Measurements from ENCODE around the gene SIPA1L3.

The SIPA1L3 gene

GRCh38 chr19:38211766-38212165 lies 304.8 kb downstream of the SIPA1L3 start:
- peaks cover 2% of the 10 kb centered on the region for H3K36me3 ChIP-seq (ENCODE audit: insufficient read depth, insufficient read length, low read length)
- H3K9me3 ChIP-seq (ENCODE audit: insufficient read depth, low read length): no peaks in the 10 kb centered on the region
- H3K9ac ChIP-seq (ENCODE audit: insufficient read length, low read depth): no peak overlapping the region
- no peak for TF ChIP-seq YY1 (IDR thresholded peaks at IDR 0.05; ENCODE audit: insufficient read depth, insufficient read length)
- no peak for TF ChIP-seq SUZ12 (IDR thresholded peaks at IDR 0.05; ENCODE audit: extremely low read depth, insufficient read depth, insufficient read length)
- no peak for DNase-seq (ENCODE audit: low read depth, low spot score)
- H3K4me1 ChIP-seq (ENCODE audit: insufficient read depth, insufficient read length): peaks cover 3% of the 10 kb centered on the region
- H3K27me3 ChIP-seq (ENCODE audit: insufficient read depth, insufficient read length): peaks cover 17% of the 10 kb centered on the region
- H3K4me3 ChIP-seq (ENCODE audit: insufficient read length, low read depth): no peak overlapping the region

GRCh38 chr19:38213469-38213868 lies 306.5 kb downstream of the SIPA1L3 start:
- Histone ChIP-seq H3K9me3 (ENCODE audit: insufficient read depth, low read length) (no peaks in the 10 kb centered on the region), H3K4me3 (ENCODE audit: insufficient read length, low read depth) (no peak overlapping the region), H3K36me3 (ENCODE audit: insufficient read depth, insufficient read length, low read length) (peaks cover 7% of the 10 kb centered on the region), H3K9ac (ENCODE audit: insufficient read length, low read depth) (no peak overlapping the region), H3K27me3 (ENCODE audit: insufficient read depth, insufficient read length) (peaks cover 17% of the 10 kb centered on the region), H3K4me1 (ENCODE audit: insufficient read depth, insufficient read length) (peaks cover 5% of the 10 kb centered on the region)
- TF ChIP-seq SUZ12 (IDR thresholded peaks at IDR 0.05; ENCODE audit: extremely low read depth, insufficient read depth, insufficient read length): no peak
- no peak for TF ChIP-seq ZNF274 (IDR thresholded peaks at IDR 0.05; ENCODE audit: low read depth, low read length)
- no peak for TF ChIP-seq YY1 (IDR thresholded peaks at IDR 0.05; ENCODE audit: insufficient read depth, insufficient read length)
- DNase-seq (ENCODE audit: low read depth, low spot score): no peak

GRCh38 chr19:38213911-38214625 lies 307.1 kb downstream of the SIPA1L3 start:
- TF ChIP-seq SUZ12 (IDR thresholded peaks at IDR 0.05; ENCODE audit: extremely low read depth, insufficient read depth, insufficient read length) (no peak), ZNF274 (IDR thresholded peaks at IDR 0.05; ENCODE audit: low read depth, low read length) (no peak), YY1 (IDR thresholded peaks at IDR 0.05; ENCODE audit: insufficient read depth, insufficient read length) (no peak)
- H3K9ac ChIP-seq (ENCODE audit: insufficient read length, low read depth): no peak overlapping the region
- no peaks in the 10 kb centered on the region for H3K9me3 ChIP-seq (ENCODE audit: insufficient read depth, low read length)
- peaks cover 15% of the 10 kb centered on the region for H3K27me3 ChIP-seq (ENCODE audit: insufficient read depth, insufficient read length)
- peaks cover 8% of the 10 kb centered on the region for H3K36me3 ChIP-seq (ENCODE audit: insufficient read depth, insufficient read length, low read length)
- H3K4me3 ChIP-seq (ENCODE audit: insufficient read length, low read depth): no peak overlapping the region
- no peak for DNase-seq (ENCODE audit: low read depth, low spot score)
- H3K4me1 ChIP-seq (ENCODE audit: insufficient read depth, insufficient read length): peaks cover 7% of the 10 kb centered on the region

GRCh38 chr19:38216785-38217641 lies 310.0 kb downstream of the SIPA1L3 start:
- Histone ChIP-seq H3K4me1 (ENCODE audit: insufficient read depth, insufficient read length) (peaks cover 9% of the 10 kb centered on the region), H3K4me3 (ENCODE audit: insufficient read length, low read depth) (no peak overlapping the region), H3K36me3 (ENCODE audit: insufficient read depth, insufficient read length, low read length) (peaks cover 16% of the 10 kb centered on the region), H3K9ac (ENCODE audit: insufficient read length, low read depth) (no peak overlapping the region), H3K9me3 (ENCODE audit: insufficient read depth, low read length) (no peaks in the 10 kb centered on the region), H3K27me3 (ENCODE audit: insufficient read depth, insufficient read length) (no peaks in the 10 kb centered on the region)
- no peak for DNase-seq (ENCODE audit: low read depth, low spot score)
- no peak for TF ChIP-seq SUZ12 (IDR thresholded peaks at IDR 0.05; ENCODE audit: extremely low read depth, insufficient read depth, insufficient read length)
- no peak for TF ChIP-seq ZNF274 (IDR thresholded peaks at IDR 0.05; ENCODE audit: low read depth, low read length)
- no peak for TF ChIP-seq YY1 (IDR thresholded peaks at IDR 0.05; ENCODE audit: insufficient read depth, insufficient read length)

GRCh38 chr19:38218204-38218603 lies 311.2 kb downstream of the SIPA1L3 start:
- no peak for TF ChIP-seq SUZ12 (IDR thresholded peaks at IDR 0.05; ENCODE audit: extremely low read depth, insufficient read depth, insufficient read length)
- TF ChIP-seq ZNF274 (IDR thresholded peaks at IDR 0.05; ENCODE audit: low read depth, low read length): no peak
- no peak for TF ChIP-seq YY1 (IDR thresholded peaks at IDR 0.05; ENCODE audit: insufficient read depth, insufficient read length)
- H3K4me1 ChIP-seq (ENCODE audit: insufficient read depth, insufficient read length): peaks cover 9% of the 10 kb centered on the region

GRCh38 chr19:38219221-38219620 lies 312.2 kb downstream of the SIPA1L3 start:
- H3K9me3 ChIP-seq (ENCODE audit: insufficient read depth, low read length): no peaks in the 10 kb centered on the region
- no peak overlapping the region for H3K4me3 ChIP-seq (ENCODE audit: insufficient read length, low read depth)
- peaks cover 14% of the 10 kb centered on the region for H3K36me3 ChIP-seq (ENCODE audit: insufficient read depth, insufficient read length, low read length)
- no peaks in the 10 kb centered on the region for H3K27me3 ChIP-seq (ENCODE audit: insufficient read depth, insufficient read length)
- H3K9ac ChIP-seq (ENCODE audit: insufficient read length, low read depth): no peak overlapping the region
- peaks cover 5% of the 10 kb centered on the region for H3K4me1 ChIP-seq (ENCODE audit: insufficient read depth, insufficient read length)
- TF ChIP-seq YY1 (IDR thresholded peaks at IDR 0.05; ENCODE audit: insufficient read depth, insufficient read length) (no peak), SUZ12 (IDR thresholded peaks at IDR 0.05; ENCODE audit: extremely low read depth, insufficient read depth, insufficient read length) (no peak), ZNF274 (IDR thresholded peaks at IDR 0.05; ENCODE audit: low read depth, low read length) (no peak)
- no peak for DNase-seq (ENCODE audit: low read depth, low spot score)

More at GRCh38 chr19:38218204-38218603, 311.2 kb downstream of the SIPA1L3 start:
- H3K27me3 ChIP-seq (ENCODE audit: insufficient read depth, insufficient read length): no peaks in the 10 kb centered on the region
- H3K9ac ChIP-seq (ENCODE audit: insufficient read length, low read depth): no peak overlapping the region
- H3K4me3 ChIP-seq (ENCODE audit: insufficient read length, low read depth): no peak overlapping the region
- no peak for DNase-seq (ENCODE audit: low read depth, low spot score)
- peaks cover 16% of the 10 kb centered on the region for H3K36me3 ChIP-seq (ENCODE audit: insufficient read depth, insufficient read length, low read length)
- H3K9me3 ChIP-seq (ENCODE audit: insufficient read depth, low read length): no peaks in the 10 kb centered on the region

- TF ChIP-seq YY1 (IDR thresholded peaks at IDR 0.05; ENCODE audit: insufficient read depth, insufficient read length) (no peak), ZNF274 (IDR thresholded peaks at IDR 0.05; ENCODE audit: low read depth, low read length) (no peak), SUZ12 (IDR thresholded peaks at IDR 0.05; ENCODE audit: extremely low read depth, insufficient read depth, insufficient read length) (no peak)
- Histone ChIP-seq H3K27me3 (ENCODE audit: insufficient read depth, insufficient read length) (no peaks in the 10 kb centered on the region), H3K4me3 (ENCODE audit: insufficient read length, low read depth) (no peak overlapping the region), H3K36me3 (ENCODE audit: insufficient read depth, insufficient read length, low read length) (peaks cover 14% of the 10 kb centered on the region), H3K4me1 (ENCODE audit: insufficient read depth, insufficient read length) (peaks cover 5% of the 10 kb centered on the region), H3K9ac (ENCODE audit: insufficient read length, low read depth) (no peak overlapping the region), H3K9me3 (ENCODE audit: insufficient read depth, low read length) (no peaks in the 10 kb centered on the region)
- DNase-seq (ENCODE audit: low read depth, low spot score): no peak
Measured at GRCh38 chr19:38221421-38221820, 314.4 kb downstream of the SIPA1L3 start.
